ENCODE measurements around the gene FZR1. TPM values are rescaled to one million over a fixed set of nuclear protein-coding genes. Genes with fewer than 3 reads are reported as not detected.

The FZR1 gene
- total RNA-seq, 2 donors from 2014 or later: 32.2 to 64.9 TPM

- TF ChIP-seq POLR2A (IDR thresholded peaks at IDR 0.05) (no peak), CTCF (IDR thresholded peaks at IDR 0.05) (no peak), POLR2AphosphoS5 (IDR thresholded peaks at IDR 0.05) (no peak)
- no peak for DNase-seq (ENCODE audit: low spot score)
- Histone ChIP-seq H3K36me3 (no peaks in the 10 kb centered on the region), H3K4me1 (replicated peaks) (no peaks in the 10 kb centered on the region), H3K4me3 (no peak overlapping the region), H3K9me3 (no peaks in the 10 kb centered on the region), H3K27me3 (replicated peaks; ENCODE audit: insufficient read depth) (no peaks in the 10 kb centered on the region), H3K27ac (no peak overlapping the region)
- 64% methylated on average over 38 of the region's 38 CpGs for WGBS
- intact Hi-C loops (cut with DNase I): no loop called here
Measured at GRCh38 chr19:3481241-3482090, 24.6 kb upstream of the FZR1 start.

DNA sequence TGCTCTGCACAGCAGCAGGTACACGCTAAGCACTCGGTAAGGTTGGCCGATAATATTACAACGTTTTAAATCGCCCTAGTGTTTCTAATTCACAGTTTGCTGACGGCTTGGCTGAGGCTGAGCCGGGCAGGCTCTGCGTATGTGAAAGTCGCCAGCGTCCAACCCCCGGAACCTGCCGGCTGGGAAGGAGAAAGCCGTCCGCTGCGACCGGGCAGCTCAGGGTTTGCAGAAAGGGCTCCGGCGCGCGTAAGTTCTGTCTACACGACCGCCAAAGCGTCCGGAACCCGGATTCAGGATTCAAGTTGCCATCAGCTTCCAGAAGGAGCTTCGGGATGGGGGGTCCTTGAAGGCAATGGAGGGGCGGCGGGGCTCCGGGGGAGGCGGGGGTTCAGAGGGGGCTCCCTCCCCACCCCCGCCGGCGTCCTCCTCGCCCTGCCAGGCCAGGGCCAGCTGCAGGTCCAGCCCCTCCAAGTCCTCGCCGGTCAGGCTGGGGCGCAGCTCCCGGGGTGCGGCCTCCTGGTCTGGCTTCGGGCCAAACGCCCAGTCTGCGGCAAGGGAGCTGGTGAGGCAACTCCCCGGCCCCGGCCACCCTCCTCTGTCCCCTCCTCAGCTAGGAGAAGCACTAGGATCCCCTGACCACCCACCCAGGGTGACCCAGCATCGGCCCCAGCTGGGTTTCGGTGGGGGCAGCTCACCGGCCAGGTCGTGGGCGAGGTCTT lies 23.4 kb upstream of the FZR1 start:
- Histone ChIP-seq H3K36me3 (no peaks in the 10 kb centered on the region), H3K9me3 (no peaks in the 10 kb centered on the region), H3K27me3 (replicated peaks; ENCODE audit: insufficient read depth) (no peaks in the 10 kb centered on the region), H3K27ac (peak overlapping the region; percentile 36 to 49), H3K4me1 (replicated peaks) (no peaks in the 10 kb centered on the region), H3K4me3 (peak overlapping the region; percentile 15 to 17)
- 44% methylated on average over 26 of the region's 49 CpGs for WGBS
- intact Hi-C loops (cut with DNase I): no loop called here
- no peak for DNase-seq (ENCODE audit: low spot score)
- TF ChIP-seq POLR2A (IDR thresholded peaks at IDR 0.05): no peak
- TF ChIP-seq POLR2AphosphoS5 (IDR thresholded peaks at IDR 0.05): no peak
- no peak for TF ChIP-seq CTCF (IDR thresholded peaks at IDR 0.05)

GRCh38 chr19:3483226-3483628 lies 22.9 kb upstream of the FZR1 start, which contains the start of gene SMIM44:
SMIM44 (minus strand) TSS chr19:3483441; CDS start chr19:3483403, 38 bp downstream.
- intact Hi-C loops (cut with DNase I): no loop called here
- Histone ChIP-seq H3K9me3 (no peaks in the 10 kb centered on the region), H3K36me3 (no peaks in the 10 kb centered on the region), H3K27me3 (replicated peaks; ENCODE audit: insufficient read depth) (no peaks in the 10 kb centered on the region), H3K27ac (peak within 1 kb of the TSS; percentile 36 to 49), H3K4me3 (peak within 1 kb of the TSS; percentile 15 to 17), H3K4me1 (replicated peaks) (no peaks in the 10 kb centered on the region)
- DNase-seq (ENCODE audit: low spot score): peak; percentile 40
- no peak for TF ChIP-seq POLR2AphosphoS5 (IDR thresholded peaks at IDR 0.05)
- whole genome bisulfite sequencing: 49% methylated on average over 26 of the region's 33 CpGs

DNA sequence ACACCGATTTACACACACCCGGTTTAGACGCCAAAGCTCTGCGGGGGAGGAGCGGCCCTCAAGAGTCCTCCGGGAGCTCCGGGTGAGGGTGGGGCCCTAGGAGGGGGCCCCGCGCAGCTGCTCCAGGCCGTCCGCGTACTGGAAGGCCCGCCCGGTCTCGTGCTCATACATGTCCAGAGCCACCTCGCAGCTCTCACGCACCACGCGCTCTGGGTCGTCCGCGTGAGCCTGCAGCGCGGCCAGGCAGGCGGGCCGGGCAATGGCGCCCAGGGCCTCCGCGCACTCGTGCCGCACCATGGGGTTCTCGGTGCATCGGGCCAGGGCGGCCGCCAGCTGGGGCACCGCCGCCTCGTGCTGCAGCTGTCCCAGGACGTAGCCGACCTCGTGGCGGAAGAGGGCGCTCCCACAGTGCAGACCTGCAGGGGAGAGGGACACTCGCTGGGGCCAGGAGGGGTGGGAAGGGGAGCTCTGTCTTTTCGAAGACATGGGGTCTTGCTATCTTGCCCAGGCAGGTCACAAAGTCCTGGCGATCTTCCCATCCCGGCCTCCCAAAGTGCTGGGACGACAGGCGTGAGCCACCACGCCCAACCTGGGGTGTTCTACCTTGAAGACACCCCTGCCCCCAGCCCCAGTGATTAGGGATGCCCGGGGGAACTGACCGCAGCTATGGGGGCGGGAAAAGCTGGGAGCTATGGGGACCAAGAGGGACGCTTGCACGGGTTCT lies 14.6 kb upstream of the FZR1 start:
- peaks cover 4 to 7% of the 10 kb centered on the region in 2 donors for H3K36me3 ChIP-seq
- no peak for TF ChIP-seq CTCF (IDR thresholded peaks at IDR 0.05)
- H3K9me3 ChIP-seq: no peaks in the 10 kb centered on the region
- intact Hi-C loops (cut with DNase I): no loop called here
- WGBS: 90% methylated on average over 53 of the region's 55 CpGs
- no peak for DNase-seq (ENCODE audit: low spot score)
- no peak overlapping the region for H3K27ac ChIP-seq
- no peaks in the 10 kb centered on the region for H3K27me3 ChIP-seq (replicated peaks; ENCODE audit: insufficient read depth)
- no peaks in the 10 kb centered on the region for H3K4me1 ChIP-seq (replicated peaks)
- no peak overlapping the region for H3K4me3 ChIP-seq

All from prostate gland (tissue), 2 donors.